GM18867 (cell line): ENCODE results near the gene CLK4.

ENCODE experiments used
- ATAC-seq: cut with Tn5 transposase; IDR thresholded peaks from one replicate; pipeline ENCODE4 v1.9.1; 2021; ENCODE audit warnings: mild to moderate bottlenecking, moderate library complexity; ENCODE audit not compliant: unreplicated experiment

CLK4 gene

GRCh38 chr5:178626484-178627258 is at the start of gene CLK4:
Gene CLK4 (minus strand): TSS chr5:178627050. CDS start chr5:178623416, 3,634 bp downstream.
- peak; percentile 79 for ATAC-seq

- no peak for ATAC-seq
Measured at GRCh38 chr5:178675922-178676321, 49.1 kb upstream of the CLK4 start.

GRCh38 chr5:178674334-178674733 is 47.5 kb upstream of the CLK4 start:
- no peak for ATAC-seq

GRCh38 chr5:178673801-178674295 is 47.0 kb upstream of the CLK4 start:
- no peak for ATAC-seq

GRCh38 chr5:178672630-178673029 is 45.8 kb upstream of the CLK4 start:
- no peak for ATAC-seq

GRCh38 chr5:178671602-178672144 is 44.8 kb upstream of the CLK4 start:
- no peak for ATAC-seq

- no peak for ATAC-seq
Measured at GRCh38 chr5:178670351-178670885, 43.6 kb upstream of the CLK4 start.

- ATAC-seq: no peak
Measured at GRCh38 chr5:178668579-178668978, 41.7 kb upstream of the CLK4 start.

GRCh38 chr5:178667688-178668087 is 40.8 kb upstream of the CLK4 start:
- ATAC-seq: no peak

- no peak for ATAC-seq
Measured at GRCh38 chr5:178667101-178667500, 40.3 kb upstream of the CLK4 start.

- ATAC-seq: no peak
Measured at GRCh38 chr5:178664141-178664540, 37.3 kb upstream of the CLK4 start.

- no peak for ATAC-seq
Measured at GRCh38 chr5:178662541-178662860, 35.7 kb upstream of the CLK4 start.

GRCh38 chr5:178661836-178662540 is 35.1 kb upstream of the CLK4 start:
- ATAC-seq: no peak

- no peak for ATAC-seq
Measured at GRCh38 chr5:178651046-178651810, 24.4 kb upstream of the CLK4 start.

- no peak for ATAC-seq
Measured at GRCh38 chr5:178650214-178650613, 23.4 kb upstream of the CLK4 start.

GRCh38 chr5:178649580-178649979 is 22.7 kb upstream of the CLK4 start:
- no peak for ATAC-seq

- ATAC-seq: no peak
Measured at GRCh38 chr5:178644826-178645545, 18.1 kb upstream of the CLK4 start.

GRCh38 chr5:178642351-178642909 is 15.6 kb upstream of the CLK4 start:
- ATAC-seq: no peak

- ATAC-seq: no peak
Measured at GRCh38 chr5:178641711-178642110, 14.9 kb upstream of the CLK4 start.
